Kidney tubule cell (primary cell): Measurements from ENCODE around the gene HDAC2.
A peak's percentile ranks its signal among the peaks of the same experiment; 100 is the strongest.
"Not testable (repeated sequence)": the region's sequence is repeated elsewhere in the genome, so short reads cannot be mapped to it uniquely, and the experiment has no call there.

Experiments
- DNase-seq: peaks from one replicate; pipeline ENCODE4 v3.0.0-alpha.2; 2018; ENCODE audit warnings: low spot score

Gene HDAC2

GRCh38 chr6:113971741-113972140, 793 bp upstream of the HDAC2 start:
- DNase-seq, result peak; percentile 22

- DNase-seq, result peak; percentile 59
Observed at GRCh38 chr6:113969888-113970804, 802 bp downstream of the HDAC2 start.

- no peak for DNase-seq
Observed at GRCh38 chr6:113968472-113968871, 2.5 kb downstream of the HDAC2 start.

DNA sequence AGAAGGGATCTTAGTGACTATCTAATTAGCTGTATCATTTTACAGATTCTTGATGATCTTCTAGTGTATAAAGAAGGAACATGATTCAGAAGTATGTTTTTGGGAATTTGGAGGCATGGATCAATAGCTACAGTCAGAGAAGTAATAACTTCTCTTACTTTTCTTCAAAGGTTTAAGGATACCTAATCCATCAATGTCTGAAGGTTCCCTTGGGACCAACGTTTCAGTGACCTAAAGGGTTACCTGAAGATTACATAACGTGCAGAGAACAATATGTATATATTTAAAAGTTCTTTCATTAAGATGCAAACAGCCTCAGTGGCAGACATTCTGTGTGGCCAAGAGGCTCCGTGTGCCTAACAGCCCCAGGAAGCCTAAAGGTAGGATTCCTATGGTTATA, 3.2 kb downstream of the HDAC2 start:
- no peak for DNase-seq

DNA sequence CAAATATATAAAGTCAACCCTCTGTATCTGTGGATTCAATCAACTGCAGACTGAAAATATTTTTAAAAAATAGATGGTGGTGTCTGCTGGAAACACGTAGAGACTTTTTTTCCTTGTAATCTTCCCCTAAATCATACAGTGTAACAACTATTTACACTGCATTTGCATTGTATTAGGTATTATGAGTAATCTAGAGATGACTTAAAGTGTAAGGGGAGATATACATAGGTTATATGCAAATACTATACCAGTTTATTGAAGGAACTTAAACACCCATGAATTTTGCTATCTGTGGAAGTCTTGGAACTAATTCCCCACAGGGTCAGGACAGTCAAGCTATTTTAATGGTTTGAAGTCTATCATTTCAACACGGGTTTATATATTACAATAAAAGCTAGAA, 10.2 kb downstream of the HDAC2 start:
- no peak for DNase-seq

GRCh38 chr6:113959235-113959634, 11.7 kb downstream of the HDAC2 start:
- no peak for DNase-seq

DNA sequence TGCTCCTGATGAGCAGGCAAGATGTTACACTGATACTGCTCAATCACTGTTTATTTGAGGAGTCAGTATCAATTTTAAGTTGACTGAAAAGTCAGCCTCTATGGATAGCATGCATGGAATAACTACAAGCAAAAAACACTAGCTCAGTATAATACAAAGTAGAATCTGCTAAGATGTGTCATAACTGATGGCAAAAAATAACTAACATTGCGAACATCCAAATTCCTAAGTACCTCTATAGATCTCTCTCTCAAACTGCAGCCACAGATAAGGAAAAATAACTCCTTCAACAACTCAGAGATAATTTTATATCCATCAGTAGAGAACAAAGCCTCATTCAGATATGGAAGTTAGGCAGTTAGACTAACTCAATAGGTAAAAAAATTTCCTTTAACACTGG, 16.3 kb downstream of the HDAC2 start:
- no peak for DNase-seq

- DNase-seq, result peak; percentile 21
Observed at GRCh38 chr6:113953346-113953745, 17.6 kb downstream of the HDAC2 start.

GRCh38 chr6:113949499-113949898, 21.4 kb downstream of the HDAC2 start:
- no peak for DNase-seq

DNA sequence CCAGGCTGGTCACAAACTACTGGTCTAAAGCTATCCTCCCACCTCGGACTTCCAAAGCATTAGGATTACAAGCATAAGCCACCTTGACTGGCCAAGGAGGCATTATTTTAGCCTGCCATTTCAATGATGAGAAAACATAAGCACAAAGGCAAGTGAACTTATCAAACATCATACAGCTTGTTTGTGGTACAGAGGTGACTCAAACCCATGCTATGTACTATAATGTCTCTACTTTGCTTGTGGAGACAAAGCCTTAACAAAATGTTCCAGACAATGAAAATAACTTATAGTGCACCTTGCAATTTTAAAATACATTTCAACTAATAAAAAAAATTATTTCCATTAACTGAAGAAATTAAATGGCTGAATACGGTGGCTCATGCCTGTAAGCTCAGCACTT, 26.2 kb downstream of the HDAC2 start:
- no peak for DNase-seq

GRCh38 chr6:113939825-113940224, 31.1 kb downstream of the HDAC2 start:
- DNase-seq, result no peak

DNA sequence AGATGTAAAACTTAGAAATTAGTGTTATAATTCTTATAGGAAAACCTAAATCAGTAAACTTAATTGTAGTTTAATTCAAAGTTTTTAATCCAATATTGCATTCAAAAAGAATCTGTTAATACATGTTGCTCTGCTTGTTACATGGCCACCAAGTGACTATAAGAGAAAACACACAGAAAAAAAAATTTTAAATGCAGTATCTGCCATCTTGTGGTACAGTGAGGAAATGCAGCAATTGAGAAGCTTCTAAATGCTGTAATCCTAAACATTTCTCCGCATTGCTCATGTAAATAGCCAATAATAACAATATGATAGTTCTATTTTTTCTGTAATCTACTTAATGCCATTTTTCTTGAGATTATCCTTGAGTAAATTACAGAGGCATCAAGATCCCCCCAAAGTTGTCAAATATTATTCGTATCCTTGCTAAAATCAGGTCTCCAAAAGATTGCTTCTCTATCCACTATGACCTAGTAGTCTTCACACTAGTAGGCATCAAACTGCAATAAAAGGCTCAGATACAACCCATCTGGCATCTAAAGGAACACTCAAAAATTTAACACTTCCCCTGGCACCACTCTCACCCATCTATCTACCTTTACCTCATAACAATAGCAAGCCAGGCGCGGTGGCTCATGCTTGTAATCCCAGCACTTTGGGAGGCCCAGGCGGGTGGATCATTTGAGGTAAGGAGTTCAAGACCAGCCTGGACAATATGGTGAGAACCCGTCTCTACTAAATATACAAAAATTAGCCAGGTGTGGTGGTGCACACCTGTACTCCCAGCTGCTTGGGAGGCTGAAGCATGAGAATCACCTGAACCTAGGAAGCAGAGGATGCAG, 34.6 kb downstream of the HDAC2 start:
- peak; percentile 61 for DNase-seq

- DNase-seq, result no peak
Observed at GRCh38 chr6:113934101-113934500, 36.8 kb downstream of the HDAC2 start.

- not testable (repeated sequence) for DNase-seq
Observed at GRCh38 chr6:113931907-113932306, 39.0 kb downstream of the HDAC2 start.

GRCh38 chr6:113930183-113930582, 40.8 kb downstream of the HDAC2 start:
- no peak for DNase-seq

GRCh38 chr6:113927001-113927400, 43.9 kb downstream of the HDAC2 start:
- peak; percentile 21 for DNase-seq

DNA sequence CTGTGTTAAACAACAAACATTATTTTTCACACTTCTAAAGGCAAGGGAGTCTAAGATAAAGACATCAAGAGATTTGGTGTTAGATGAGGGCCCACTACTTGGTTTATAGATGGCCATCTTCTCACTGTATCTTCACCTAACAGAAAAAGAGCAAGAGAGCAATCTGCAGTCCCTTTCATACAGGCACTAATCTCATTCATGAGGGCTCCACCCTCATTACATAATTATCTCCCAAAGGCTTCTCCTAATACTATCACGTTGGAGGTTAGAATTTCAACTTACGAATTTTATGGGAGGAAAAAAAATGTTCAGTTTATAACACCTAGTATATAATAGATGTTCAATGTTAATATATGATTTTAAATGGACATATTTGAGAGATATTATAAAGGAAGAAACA, 45.6 kb downstream of the HDAC2 start:
- DNase-seq, result no peak

- no peak for DNase-seq
Observed at GRCh38 chr6:113924312-113924723, 46.6 kb downstream of the HDAC2 start.

DNA sequence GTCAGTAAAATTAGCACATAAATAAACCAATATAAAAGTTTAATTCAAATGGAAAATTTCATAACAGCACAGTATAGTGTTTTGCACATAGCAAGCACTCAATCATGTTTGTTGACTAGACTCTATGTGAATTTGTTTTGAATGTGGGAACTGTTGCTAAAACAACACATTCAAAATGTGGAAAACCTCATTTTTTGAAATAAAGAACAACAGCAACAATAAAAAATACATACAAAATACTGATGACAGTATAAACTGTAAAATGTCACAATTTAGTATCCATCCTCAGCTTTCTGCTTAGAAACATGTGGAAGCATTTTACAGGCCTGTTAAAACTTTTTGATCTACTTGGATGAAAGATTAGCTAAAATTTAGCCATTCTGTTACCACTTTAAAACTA, 47.4 kb downstream of the HDAC2 start:
- DNase-seq, result no peak

GRCh38 chr6:113921299-113921904, 49.5 kb downstream of the HDAC2 start:
- DNase-seq, result no peak

DNA sequence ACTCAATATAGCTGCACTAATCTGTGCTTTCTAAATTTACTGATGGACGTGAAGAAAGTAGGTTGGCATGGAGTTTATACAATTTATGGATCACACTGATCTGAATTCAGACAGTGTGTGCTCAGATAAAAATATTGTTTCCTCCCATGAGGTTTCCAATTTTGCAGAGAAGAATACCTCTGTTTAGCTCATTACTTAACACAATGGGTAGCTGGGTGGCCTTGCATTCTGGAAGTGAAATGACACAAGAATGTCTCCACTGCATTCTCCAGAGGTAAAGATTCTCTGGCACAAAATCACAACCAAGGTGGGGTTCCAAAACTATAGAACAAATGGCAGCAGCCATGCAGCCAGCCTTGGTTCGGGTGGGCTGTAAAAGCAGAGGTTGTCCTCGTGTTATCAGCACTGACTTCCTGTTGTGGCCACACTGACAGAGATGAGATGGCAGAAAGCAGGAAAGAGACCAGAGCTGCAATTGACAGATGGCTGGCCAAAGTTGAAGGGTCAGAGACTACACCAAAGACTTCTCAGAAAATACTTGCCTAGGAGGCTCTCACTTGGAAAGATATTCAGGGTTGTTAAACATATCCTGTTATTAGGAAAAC, 50.2 kb downstream of the HDAC2 start:
- no peak for DNase-seq

DNA sequence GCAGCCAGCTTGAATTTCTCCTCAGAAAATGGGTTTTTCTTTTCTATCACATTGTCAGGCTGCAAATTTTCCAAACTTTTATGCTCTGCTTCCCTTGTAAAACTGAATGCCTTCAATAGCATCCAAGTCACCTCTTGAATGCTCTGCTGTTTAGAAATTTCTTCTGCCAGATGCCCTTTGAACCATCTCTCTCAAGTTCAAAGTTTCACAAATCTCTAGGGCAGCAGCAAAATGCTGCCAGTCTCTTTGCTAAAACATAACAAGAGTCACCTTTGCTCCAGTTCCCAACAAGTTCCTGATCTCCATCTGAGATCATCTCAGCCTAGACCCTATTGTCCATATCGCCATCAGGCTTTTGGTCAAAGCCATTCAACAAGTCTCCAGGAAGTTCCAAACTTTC, 60.7 kb downstream of the HDAC2 start:
- not testable (repeated sequence) for DNase-seq
